ENCODE measurements around the gene TP53AIP1.

Gene TP53AIP1

DNA sequence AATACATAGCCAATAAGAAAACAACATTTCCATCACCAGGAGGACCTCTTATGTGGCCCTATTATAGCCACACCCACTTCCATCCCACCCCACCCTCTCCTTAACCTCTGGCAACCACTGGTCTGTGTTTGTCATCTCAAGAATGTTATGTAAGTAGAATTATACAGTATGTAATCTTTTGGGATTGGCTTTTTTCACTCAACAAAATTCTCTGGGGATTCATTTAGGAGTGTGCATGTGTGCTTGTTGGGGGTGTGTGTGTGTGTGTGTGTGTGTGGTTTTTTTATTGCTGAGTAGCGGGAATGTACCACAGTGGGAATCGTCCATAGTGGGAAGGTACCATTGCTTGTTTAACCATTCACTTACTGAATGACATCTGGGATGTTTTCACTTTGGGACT, 46.3 kb downstream of the TP53AIP1 start:
- Histone ChIP-seq H3K36me3 (ENCODE audit: control insufficient read depth, insufficient read depth, low read length) (no peaks in the 10 kb centered on the region), H3K4me3 (replicated peaks; ENCODE audit: low read depth, low read length) (no peak overlapping the region), H3K27me3 (replicated peaks; ENCODE audit: control insufficient read depth, insufficient read depth, low read length) (0 out of 2 replicates have a peak, but pooled peaks cover 1% of the 10 kb centered on the region)
- no peak for TF ChIP-seq CTCF (IDR thresholded peaks at IDR 0.05; ENCODE audit: insufficient read depth, low read length, poor library complexity, severe bottlenecking)
- no peak for DNase-seq (ENCODE audit: extremely low read depth, insufficient read length)

- Histone ChIP-seq H3K27me3 (replicated peaks; ENCODE audit: control insufficient read depth, insufficient read depth, low read length) (0 out of 2 replicates have a peak, but pooled peaks cover 1% of the 10 kb centered on the region), H3K36me3 (ENCODE audit: control insufficient read depth, insufficient read depth, low read length) (no peaks in the 10 kb centered on the region), H3K4me3 (replicated peaks; ENCODE audit: low read depth, low read length) (no peak overlapping the region)
- DNase-seq (ENCODE audit: extremely low read depth, insufficient read length), result no peak
- no peak for TF ChIP-seq CTCF (IDR thresholded peaks at IDR 0.05; ENCODE audit: insufficient read depth, low read length, poor library complexity, severe bottlenecking)
Measured at GRCh38 chr11:128895526-128895925, 47.1 kb downstream of the TP53AIP1 start.

GRCh38 chr11:128894685-128895084, 48.0 kb downstream of the TP53AIP1 start:
- TF ChIP-seq CTCF (IDR thresholded peaks at IDR 0.05; ENCODE audit: insufficient read depth, low read length, poor library complexity, severe bottlenecking), result no peak
- no peak for DNase-seq (ENCODE audit: extremely low read depth, insufficient read length)

DNA sequence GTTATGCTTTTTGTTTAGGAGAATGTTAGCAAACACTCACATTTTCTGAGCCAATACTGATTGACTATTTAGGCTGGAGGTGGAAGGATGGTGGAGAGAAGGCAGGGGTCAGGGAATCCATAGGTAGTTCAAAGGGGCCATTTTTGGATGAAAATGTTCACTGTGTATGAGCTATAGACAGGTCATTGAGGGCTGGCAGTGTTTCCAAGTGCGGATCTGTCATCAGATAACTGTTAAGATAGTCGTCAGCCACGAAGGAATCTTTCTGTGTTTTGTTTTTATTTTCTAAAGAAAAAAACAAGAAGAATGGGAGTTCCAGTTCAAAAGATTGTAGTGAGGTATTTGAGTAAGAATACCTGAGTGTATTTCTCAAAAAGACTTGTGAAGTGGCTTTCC, 48.4 kb downstream of the TP53AIP1 start:
- no peak for DNase-seq (ENCODE audit: extremely low read depth, insufficient read length)
- Histone ChIP-seq H3K36me3 (ENCODE audit: control insufficient read depth, insufficient read depth, low read length) (no peaks in the 10 kb centered on the region), H3K27me3 (replicated peaks; ENCODE audit: control insufficient read depth, insufficient read depth, low read length) (0 out of 2 replicates have a peak, but pooled peaks cover 1% of the 10 kb centered on the region), H3K4me3 (replicated peaks; ENCODE audit: low read depth, low read length) (no peak overlapping the region)
- no peak for TF ChIP-seq CTCF (IDR thresholded peaks at IDR 0.05; ENCODE audit: insufficient read depth, low read length, poor library complexity, severe bottlenecking)

More at GRCh38 chr11:128894685-128895084, 48.0 kb downstream of the TP53AIP1 start:
- Histone ChIP-seq H3K36me3 (ENCODE audit: control insufficient read depth, insufficient read depth, low read length) (no peaks in the 10 kb centered on the region), H3K27me3 (replicated peaks; ENCODE audit: control insufficient read depth, insufficient read depth, low read length) (0 out of 2 replicates have a peak, but pooled peaks cover 1% of the 10 kb centered on the region), H3K4me3 (replicated peaks; ENCODE audit: low read depth, low read length) (no peak overlapping the region)

DNA sequence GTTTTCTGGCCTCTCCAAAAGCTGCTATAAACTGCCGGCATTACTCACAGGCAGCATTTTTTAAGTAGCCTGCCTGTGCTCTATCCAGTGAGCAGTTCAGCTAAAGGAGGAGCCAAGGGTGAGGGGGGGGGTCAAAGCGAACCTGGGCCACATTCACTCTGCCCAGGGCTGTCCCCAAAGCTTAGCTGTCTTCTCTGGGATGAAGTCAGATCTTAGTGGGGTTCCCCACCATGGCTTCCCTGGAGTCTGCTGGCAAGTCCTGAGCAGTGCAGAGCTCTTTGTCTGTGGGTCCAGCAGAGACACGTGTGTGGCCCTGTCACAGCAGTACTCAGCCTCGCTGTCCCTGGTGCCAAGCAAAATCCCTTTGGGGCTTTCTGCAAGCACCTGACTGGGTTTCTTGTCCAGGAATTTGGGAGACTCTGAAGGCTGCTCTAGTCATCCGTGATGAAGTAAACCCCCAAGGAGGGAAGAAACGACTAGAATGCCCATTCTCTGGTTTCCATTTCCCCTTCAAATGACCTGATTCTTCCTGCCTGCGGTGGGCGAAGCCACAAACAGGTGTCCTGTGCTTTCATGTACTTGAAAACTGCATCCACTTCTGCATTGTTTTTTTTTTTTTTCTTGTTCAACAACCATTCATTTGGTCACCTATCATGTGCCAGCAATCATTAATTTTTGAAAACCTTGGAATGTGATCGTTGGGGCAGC, 48.9 kb downstream of the TP53AIP1 start:
- H3K4me3 ChIP-seq (replicated peaks; ENCODE audit: low read depth, low read length), result no peak overlapping the region
- 0 out of 2 replicates have a peak, but pooled peaks cover 1% of the 10 kb centered on the region for H3K27me3 ChIP-seq (replicated peaks; ENCODE audit: control insufficient read depth, insufficient read depth, low read length)
- no peak for DNase-seq (ENCODE audit: extremely low read depth, insufficient read length)
- TF ChIP-seq CTCF (IDR thresholded peaks at IDR 0.05; ENCODE audit: insufficient read depth, low read length, poor library complexity, severe bottlenecking), result no peak
- H3K36me3 ChIP-seq (ENCODE audit: control insufficient read depth, insufficient read depth, low read length), result no peaks in the 10 kb centered on the region
